ENCODE measurements around the gene TLR8.
A peak's percentile ranks its signal among the peaks of the same experiment; 100 is the strongest.
"Not testable (repeated sequence)": the region's sequence is repeated elsewhere in the genome, so short reads cannot be mapped to it uniquely, and the experiment has no call there.

Gene TLR8

DNA sequence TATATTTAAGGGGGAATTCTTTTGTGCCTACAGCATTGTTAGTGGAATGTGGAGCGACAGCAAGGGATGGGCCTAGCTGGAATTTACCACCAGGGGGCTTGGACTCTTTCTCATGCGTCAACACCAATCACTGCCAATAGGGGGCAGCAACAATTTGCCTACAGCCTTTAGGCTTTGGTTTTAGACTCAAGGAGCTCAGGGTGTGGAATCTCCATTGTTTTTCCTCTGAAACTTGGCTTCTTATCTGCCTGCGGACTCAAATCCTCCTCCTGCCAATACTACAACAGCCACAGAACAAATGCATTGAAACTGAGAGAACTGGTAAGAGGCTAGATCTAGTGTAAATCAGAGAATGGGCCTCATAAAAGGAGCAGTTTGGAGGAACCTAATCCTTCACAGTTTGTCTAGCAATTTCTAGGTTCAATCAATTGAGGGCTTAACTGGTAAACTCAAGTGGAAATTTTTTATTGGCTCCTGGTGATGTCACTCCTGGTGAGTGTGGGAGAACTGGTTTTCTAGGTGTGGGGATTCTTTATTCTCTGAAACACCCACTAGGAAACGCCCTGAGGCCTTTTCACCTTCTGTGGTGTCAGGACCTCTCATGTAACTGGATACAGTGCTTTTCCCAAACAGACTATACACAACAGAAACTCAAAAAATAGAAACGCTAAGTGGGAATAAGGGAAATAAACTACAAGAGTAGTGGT is 40.6 kb downstream of the TLR8 start:
- peak; percentile 76 for DNase-seq (ENCODE audit: low spot score)

DNA sequence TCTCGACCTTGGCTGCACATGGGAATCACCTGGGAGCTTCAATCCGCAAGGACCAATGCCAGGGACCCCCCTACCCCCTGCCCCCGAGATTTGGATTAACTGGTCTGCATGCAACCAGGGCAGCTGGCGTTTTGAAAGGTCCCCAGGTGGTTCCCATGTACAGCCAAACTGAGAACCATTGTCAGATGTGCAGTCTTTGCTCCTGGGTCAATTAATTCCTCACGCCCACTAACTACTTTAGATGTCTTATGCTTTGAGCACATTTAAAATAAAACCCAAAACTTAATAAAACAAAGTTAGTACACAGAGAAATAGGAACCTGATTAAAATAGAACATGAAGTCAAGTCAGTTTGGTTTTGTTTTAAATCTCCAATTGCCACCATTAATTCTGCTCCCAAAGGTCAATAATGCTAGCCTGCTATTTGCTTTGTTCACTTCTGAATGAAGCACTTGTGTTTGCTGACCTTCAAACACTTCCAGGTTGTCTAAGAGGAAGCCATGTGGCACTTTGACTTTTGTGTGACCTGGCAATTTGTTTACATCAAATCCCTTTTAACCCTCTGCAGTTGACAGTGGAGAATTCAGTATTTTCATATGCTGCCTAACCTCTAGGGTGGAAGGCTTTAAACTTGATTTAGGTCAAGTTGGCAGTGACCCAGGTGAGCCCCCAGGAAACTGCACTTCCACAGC is 41.3 kb downstream of the TLR8 start:
- no peak for DNase-seq (ENCODE audit: low spot score)

DNA sequence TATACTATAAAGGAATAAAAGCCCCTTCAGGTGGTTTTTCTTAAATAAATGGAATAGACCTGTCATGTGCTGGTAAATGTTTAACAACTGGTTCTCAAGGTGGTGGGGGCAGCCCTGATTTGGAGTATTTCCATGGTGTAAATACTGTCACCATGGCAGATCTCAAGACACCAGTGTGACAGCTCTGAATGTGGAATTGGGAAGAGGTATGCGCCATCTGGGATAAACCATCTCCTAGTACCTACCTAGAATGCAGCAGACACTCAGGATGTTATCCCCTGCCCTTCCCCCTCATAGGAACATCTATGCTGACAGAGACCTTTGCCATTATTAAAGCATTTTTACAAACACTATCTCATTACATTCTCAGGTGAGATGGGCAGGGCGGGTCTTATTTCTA is 42.1 kb downstream of the TLR8 start:
- DNase-seq (ENCODE audit: low spot score): no peak

GRCh38 chrX:12949205-12949926 is 42.9 kb downstream of the TLR8 start:
- DNase-seq (ENCODE audit: low spot score): peak; percentile 8

GRCh38 chrX:12949927-12950656 is 43.7 kb downstream of the TLR8 start:
- DNase-seq (ENCODE audit: low spot score): peak; percentile 57

GRCh38 chrX:12950851-12951594 is 44.6 kb downstream of the TLR8 start:
- peak; percentile 64 for DNase-seq (ENCODE audit: low spot score)

DNA sequence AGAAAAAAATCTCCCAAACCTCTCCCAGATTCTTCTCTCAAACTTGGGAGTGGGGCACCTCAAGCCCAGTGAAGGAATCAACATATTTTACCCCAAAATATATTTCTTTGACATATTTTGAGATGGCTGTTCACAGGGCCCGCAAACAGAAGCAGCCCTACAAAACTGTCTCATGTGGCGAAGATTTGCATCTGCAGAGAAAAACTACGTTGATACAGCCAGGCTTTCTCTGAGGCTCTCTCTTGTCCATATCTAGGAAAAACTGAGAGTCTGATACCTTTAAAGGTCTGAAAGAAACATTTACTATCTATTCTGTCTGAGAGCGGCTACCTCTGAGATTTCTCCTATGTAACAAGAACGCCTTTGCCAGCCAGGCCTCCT is 45.2 kb downstream of the TLR8 start:
- no peak for DNase-seq (ENCODE audit: low spot score)

- no peak for DNase-seq (ENCODE audit: low spot score)
Observed at GRCh38 chrX:12953420-12953819, 47.0 kb downstream of the TLR8 start.

DNA sequence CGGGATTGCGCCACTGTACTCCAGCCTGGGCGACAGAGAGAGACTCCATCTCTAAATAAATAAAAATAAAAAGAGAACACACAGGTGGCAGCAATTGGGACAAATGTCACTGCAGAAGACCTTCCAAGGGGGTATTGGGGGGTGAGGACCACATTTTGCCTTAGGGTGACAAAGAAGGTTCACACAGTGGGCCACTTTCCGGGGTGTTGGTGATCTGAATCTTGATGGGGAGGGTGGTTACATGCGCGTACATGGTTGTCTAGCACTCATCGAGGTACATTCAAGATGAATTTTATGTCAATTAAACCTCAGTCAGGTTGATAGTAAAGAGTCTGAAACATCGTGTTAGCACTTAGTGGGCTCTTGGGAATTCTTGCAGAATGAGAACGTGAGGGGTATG is 48.0 kb downstream of the TLR8 start:
- DNase-seq (ENCODE audit: low spot score): no peak

GRCh38 chrX:12954981-12955380 is 48.6 kb downstream of the TLR8 start:
- no peak for DNase-seq (ENCODE audit: low spot score)

DNA sequence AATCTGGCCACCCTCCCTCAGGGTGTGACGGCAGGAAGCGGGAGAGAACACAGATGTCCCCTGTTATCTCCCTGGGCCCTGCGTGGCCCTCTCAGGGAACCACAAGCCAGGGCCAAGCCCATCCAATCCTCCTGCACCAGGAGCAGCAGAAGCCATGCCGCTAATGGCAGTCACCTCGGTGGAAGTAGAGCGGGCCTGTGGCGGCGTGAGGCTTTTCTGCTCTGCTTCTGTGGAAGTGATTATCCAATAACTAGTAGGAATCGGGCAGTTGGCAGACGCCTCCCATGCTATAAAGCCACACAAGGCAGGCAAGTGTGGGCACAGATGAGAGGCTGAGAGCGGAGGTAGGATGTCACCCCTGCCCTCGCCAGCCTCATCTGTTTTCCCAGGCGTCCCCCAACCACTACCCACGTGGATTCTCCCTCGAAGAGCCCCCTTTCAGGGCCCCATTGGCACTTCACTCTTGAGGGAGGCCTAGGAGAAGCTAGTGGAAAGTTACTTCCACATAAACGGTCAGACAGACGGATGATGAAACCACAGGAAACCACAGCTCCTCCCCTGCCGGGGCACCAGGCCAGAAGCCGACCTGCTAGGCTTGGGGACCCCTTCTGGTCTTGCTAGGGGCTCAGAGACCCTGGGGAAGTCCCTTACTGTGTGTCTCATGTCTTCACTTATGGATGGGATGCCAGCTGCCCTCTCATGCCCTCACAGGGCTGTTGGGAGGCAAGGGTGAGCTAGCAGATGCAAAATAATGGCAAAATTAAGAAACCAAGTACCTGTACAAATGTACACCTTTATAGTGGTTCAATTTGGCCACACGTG is 49.7 kb downstream of the TLR8 start:
- DNase-seq (ENCODE audit: low spot score): no peak

GRCh38 chrX:12956704-12957534 is 50.5 kb downstream of the TLR8 start:
- DNase-seq (ENCODE audit: low spot score): peak; percentile 35

DNA sequence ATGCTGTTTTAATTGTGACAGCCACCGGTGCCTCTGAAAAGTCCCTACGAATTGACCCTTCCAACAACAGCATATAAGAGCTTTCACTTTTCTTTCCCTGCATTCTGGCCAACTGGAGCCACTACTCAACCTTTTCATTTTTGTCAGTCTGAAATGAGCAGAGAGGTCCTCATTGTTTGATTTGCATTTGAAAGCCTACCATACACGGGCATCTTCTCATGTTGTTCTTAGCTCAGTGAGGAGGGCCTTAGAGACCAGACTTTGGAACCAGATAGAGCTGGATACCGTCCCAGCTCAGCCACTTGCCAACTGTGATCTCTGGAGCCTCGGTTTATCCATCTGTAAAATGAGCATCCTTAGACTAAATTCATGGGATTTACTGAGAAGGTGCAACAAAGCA is 51.6 kb downstream of the TLR8 start:
- no peak for DNase-seq (ENCODE audit: low spot score)

- DNase-seq (ENCODE audit: low spot score): no peak
Observed at GRCh38 chrX:12958461-12958860, 52.0 kb downstream of the TLR8 start.

DNA sequence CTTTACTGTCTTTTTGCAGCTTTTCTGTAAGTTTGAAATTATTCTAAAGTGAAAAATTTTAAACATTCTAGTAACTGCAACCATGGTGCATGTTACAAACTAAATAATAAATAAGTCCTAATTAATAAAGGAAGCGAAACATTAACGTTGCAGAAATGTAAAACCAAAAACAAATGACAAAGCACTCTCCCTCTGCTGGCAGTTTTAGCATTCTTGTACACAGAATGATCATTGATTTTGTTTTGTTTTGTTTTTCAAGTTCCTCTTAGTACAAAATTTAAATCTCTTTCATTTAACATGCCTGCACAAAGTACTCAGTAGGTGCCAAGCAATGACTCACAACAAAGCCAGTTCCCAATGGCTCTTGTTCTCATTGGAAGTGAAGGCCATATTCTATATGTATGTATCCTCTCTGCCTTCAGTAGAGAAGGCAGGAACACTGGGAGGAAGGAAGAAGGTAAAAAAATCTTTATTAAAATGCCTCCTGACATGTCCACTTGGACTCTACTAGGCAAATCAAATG is 54.8 kb downstream of the TLR8 start:
- no peak for DNase-seq (ENCODE audit: low spot score)

GRCh38 chrX:12962041-12962504 is 55.7 kb downstream of the TLR8 start:
- no peak for DNase-seq (ENCODE audit: low spot score)

DNA sequence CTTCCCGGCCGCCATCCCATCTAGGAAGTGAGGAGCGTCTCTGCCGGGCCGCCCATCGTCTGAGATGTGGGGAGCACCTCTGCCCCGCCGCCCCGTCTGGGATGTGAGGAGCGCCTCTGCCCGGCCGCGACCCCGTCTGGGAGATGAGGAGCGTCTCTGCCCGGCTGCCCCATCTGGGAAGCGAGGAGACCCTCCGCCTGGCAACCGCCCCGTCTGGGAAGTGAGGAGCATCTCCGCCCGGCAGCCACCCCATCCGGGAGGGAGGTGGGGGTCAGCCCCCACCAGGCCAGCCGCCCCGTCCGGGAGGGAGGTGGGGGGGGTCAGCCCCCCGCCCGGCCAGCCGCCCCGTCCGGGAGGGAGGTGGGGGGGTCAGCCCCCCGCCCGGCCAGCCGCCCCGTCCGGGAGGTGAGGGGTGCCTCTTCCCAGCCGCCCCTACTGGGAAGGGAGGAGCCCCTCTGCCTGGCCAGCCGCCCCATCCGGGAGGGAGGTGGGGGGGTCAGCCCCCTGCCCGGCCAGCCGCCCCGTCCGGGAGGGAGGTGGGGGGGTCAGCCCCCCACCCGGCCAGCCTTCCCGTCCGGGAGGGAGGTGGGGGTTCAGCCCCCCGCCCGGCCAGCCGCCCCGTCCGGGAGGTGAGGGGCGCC is 56.9 kb downstream of the TLR8 start:
- DNase-seq (ENCODE audit: low spot score): not testable (repeated sequence)

DNA sequence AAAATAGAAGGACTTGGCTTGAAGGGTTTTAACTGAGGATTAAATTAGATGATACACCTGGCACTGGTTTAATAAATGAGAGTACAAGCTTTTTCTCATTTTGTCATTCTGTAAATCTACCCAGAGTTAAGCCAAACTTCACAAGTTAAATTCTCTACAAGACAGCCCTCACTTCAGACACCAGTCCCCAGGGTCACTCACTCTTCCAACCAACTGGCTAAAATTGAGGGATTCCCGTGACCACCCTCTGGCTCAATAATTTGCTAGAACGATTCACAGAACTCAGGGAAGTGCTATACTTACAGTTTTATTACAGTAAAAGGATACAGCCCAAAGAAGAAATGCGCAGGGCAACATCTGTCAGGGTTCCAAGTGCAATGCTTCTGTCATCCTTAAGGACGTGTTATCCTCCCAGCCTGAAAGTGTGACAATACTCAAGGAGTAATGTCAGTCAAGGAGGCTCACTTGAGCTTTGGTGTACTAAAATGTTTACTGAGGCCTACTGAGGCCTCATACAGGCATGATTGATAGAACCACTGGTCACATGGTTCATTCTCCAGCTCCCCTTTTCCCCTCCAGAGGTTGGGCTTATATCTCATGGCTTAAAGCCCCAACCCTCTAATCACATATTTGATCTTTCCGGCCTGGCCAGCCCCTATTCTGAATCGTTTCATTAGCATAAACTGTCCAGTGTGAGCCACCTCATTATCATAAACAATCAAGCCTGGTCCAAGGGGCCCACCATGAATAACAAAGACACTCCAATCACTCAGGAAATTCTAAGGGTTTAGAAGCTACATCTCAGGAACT is 58.9 kb downstream of the TLR8 start:
- no peak for DNase-seq (ENCODE audit: low spot score)
